Tibial nerve (tissue), 4 donors: ENCODE data around the gene PUM1. TPM values are rescaled to one million over a fixed set of nuclear protein-coding genes. Genes with fewer than 3 reads are reported as not detected.

Experiments used
- DNase-seq, 2 donors: peaks; one replicate each; pipeline ENCODE4 v3.0.0-alpha.2; 2019; ENCODE audit warnings: low spot score in 2 of 2
- H3K27ac ChIP-seq, 4 donors: fragments of 200-600 bp; sonication (generic) in 3 of 4; one replicate each; pipeline ENCODE4 v1.5.1; 2017 to 2019; ENCODE audit warnings: mild to moderate bottlenecking in 1 of 4
- H3K27me3 ChIP-seq, 2 donors: fragments of 200-600 bp; sonication (generic) in 1 of 2; one replicate each; pipeline versions ENCODE4 v1.5.1 to v1.6.0; 2017 to 2019
- H3K36me3 ChIP-seq, 3 donors: fragments of 200-600 bp; sonication (generic); one replicate each; pipeline ENCODE4 v1.5.1; 2018 to 2019
- H3K4me1 ChIP-seq, 4 donors: fragments of 200-600 bp; sonication (generic) in 3 of 4; one replicate each; pipeline ENCODE4 v1.5.1; 2017 to 2019
- H3K4me3 ChIP-seq, 4 donors: fragments of 200-600 bp; sonication (generic) in 3 of 4; one replicate each; pipeline ENCODE4 v1.5.1; 2017 to 2019; ENCODE audit warnings: mild to moderate bottlenecking in 1 of 4, moderate library complexity in 1 of 4
- H3K9me3 ChIP-seq, 4 donors: fragments of 200-600 bp; sonication (generic) in 3 of 4; one replicate each; pipeline ENCODE4 v1.5.1; 2017 to 2019
- CTCF ChIP-seq, 5 experiments: fragments of 200-600 bp in 3 of 5; fragments of 450-650 bp in 2 of 5; sonication (generic) in 3 of 5; IDR thresholded peaks; one replicate each; pipeline ENCODE4 v1.5.1; 2016 to 2019; ENCODE audit warnings: antibody characterized with exemption in 5 of 5, mild to moderate bottlenecking in 3 of 5, moderate library complexity in 2 of 5
- EP300 ChIP-seq, 2 donors: sonication (generic); formaldehyde crosslinking; IDR thresholded peaks; one replicate each; pipeline ENCODE4 v1.6.1; 2017; ENCODE audit warnings: antibody characterized with exemption in 2 of 2, mild to moderate bottlenecking in 1 of 2
- POLR2A ChIP-seq, 2 donors: fragments of 450-650 bp; IDR thresholded peaks; one replicate each; pipeline ENCODE4 v1.6.1; 2017; ENCODE audit warnings: antibody characterized with exemption in 2 of 2, mild to moderate bottlenecking in 2 of 2, moderate library complexity in 2 of 2
- WGBS, 2 donors: methylation state at CpG; one replicate each; pipeline ENCODE4 v1.1.5; 2018; 5-methylcytosine and 5-hydroxymethylcytosine counted together
- total RNA-seq, 4 donors: library from RNA; depleted of rRNA; stranded (reverse); fragments of >200 nt; gene quantifications; one replicate each; pipeline ENCODE4 v1.1.0, GENCODE V29; 2016

PUM1 gene
- total RNA-seq, 4 donors from 2014 or later: 64.8 to 93.4 (median 76.0) TPM

- Histone ChIP-seq H3K4me1 (peaks cover 0 to 82% (median 37%) of the 10 kb centered on the region in 4 donors), H3K27ac (no peak overlapping the region), H3K4me3 (no peak overlapping the region), H3K36me3 (peaks cover 0 to 7% (median 0%) of the 10 kb centered on the region in 3 donors), H3K9me3 (no peaks in the 10 kb centered on the region), H3K27me3 (no peaks in the 10 kb centered on the region)
- no peak for DNase-seq
- WGBS, 2 donors: 69 to 71% methylated on average over 3 of the region's 3 CpGs
- TF ChIP-seq POLR2A (IDR thresholded peaks at IDR 0.05) (no peak), CTCF (IDR thresholded peaks at IDR 0.05) (no peak), EP300 (IDR thresholded peaks at IDR 0.05) (no peak)
Measured at GRCh38 chr1:31027693-31028526, 37.6 kb downstream of the PUM1 start.

GRCh38 chr1:31022259-31022658 lies 43.3 kb downstream of the PUM1 start:
- Histone ChIP-seq H3K27me3 (no peaks in the 10 kb centered on the region), H3K4me3 (no peak overlapping the region), H3K9me3 (no peaks in the 10 kb centered on the region), H3K27ac (no peak overlapping the region), H3K4me1 (peaks cover 0 to 76% (median 24%) of the 10 kb centered on the region in 4 donors), H3K36me3 (no peaks in the 10 kb centered on the region)
- TF ChIP-seq POLR2A (IDR thresholded peaks at IDR 0.05): no peak
- no peak for TF ChIP-seq EP300 (IDR thresholded peaks at IDR 0.05)
- no peak for TF ChIP-seq CTCF (IDR thresholded peaks at IDR 0.05)
- 74 to 79% methylated on average over 2 of the region's 2 CpGs for WGBS, 2 donors
- no peak for DNase-seq

GRCh38 chr1:31020007-31020790 lies 45.3 kb downstream of the PUM1 start:
- no peaks in the 10 kb centered on the region for H3K27me3 ChIP-seq
- WGBS, 2 donors: 48 to 56% methylated on average over 3 of the region's 3 CpGs
- peaks cover 0 to 76% (median 25%) of the 10 kb centered on the region in 4 donors for H3K4me1 ChIP-seq
- H3K4me3 ChIP-seq: no peak overlapping the region
- no peak overlapping the region for H3K27ac ChIP-seq
- no peak for DNase-seq
- H3K36me3 ChIP-seq: no peaks in the 10 kb centered on the region
- no peaks in the 10 kb centered on the region for H3K9me3 ChIP-seq
- TF ChIP-seq EP300 (IDR thresholded peaks at IDR 0.05): no peak
- no peak for TF ChIP-seq POLR2A (IDR thresholded peaks at IDR 0.05)
- TF ChIP-seq CTCF (IDR thresholded peaks at IDR 0.05): no peak

- Histone ChIP-seq H3K27me3 (no peaks in the 10 kb centered on the region), H3K9me3 (no peaks in the 10 kb centered on the region), H3K4me1 (peaks cover 0 to 68% (median 18%) of the 10 kb centered on the region in 4 donors), H3K27ac (no peak overlapping the region), H3K36me3 (no peaks in the 10 kb centered on the region), H3K4me3 (no peak overlapping the region)
- no peak for TF ChIP-seq EP300 (IDR thresholded peaks at IDR 0.05)
- no peak for TF ChIP-seq POLR2A (IDR thresholded peaks at IDR 0.05)
- no peak for TF ChIP-seq CTCF (IDR thresholded peaks at IDR 0.05)
- WGBS, 2 donors: 55 to 65% methylated on average over 3 of the region's 3 CpGs
- DNase-seq: no peak
Measured at GRCh38 chr1:31019401-31019800, 46.1 kb downstream of the PUM1 start.

- TF ChIP-seq CTCF (IDR thresholded peaks at IDR 0.05): no peak
- TF ChIP-seq EP300 (IDR thresholded peaks at IDR 0.05): no peak
- no peak for TF ChIP-seq POLR2A (IDR thresholded peaks at IDR 0.05)
- H3K4me1 ChIP-seq: peaks cover 0 to 71% (median 25%) of the 10 kb centered on the region in 4 donors
- WGBS, 2 donors: 48 to 56% methylated on average over 3 of the region's 3 CpGs
- no peaks in the 10 kb centered on the region for H3K27me3 ChIP-seq
- H3K27ac ChIP-seq: no peak overlapping the region
- no peak for DNase-seq
- H3K4me3 ChIP-seq: no peak overlapping the region
- no peaks in the 10 kb centered on the region for H3K36me3 ChIP-seq
- no peaks in the 10 kb centered on the region for H3K9me3 ChIP-seq
Measured at GRCh38 chr1:31016868-31017267, 48.6 kb downstream of the PUM1 start.
